Calu3 (cell line): ENCODE results near the gene PCNX1. TPM values are rescaled to one million over a fixed set of nuclear protein-coding genes. Genes with fewer than 3 reads are reported as not detected.

Source experiments
- BruUV-seq: library from RNA; stranded (reverse); fragments of 400-500 nt; replicated peaks from 2 replicates; lab custom pipeline; 2021; lab: Mats Ljungman, UMichigan
- CTCF ChIA-PET: fragments of 300-600 bp; sonication (Branson Sonifier 250); formaldehyde crosslinking; loops from one replicate; lab custom pipeline; 2022; ENCODE audit warnings: antibody characterized with exemption; lab: Charles Lee
- DNase-seq: peaks from one replicate; pipeline ENCODE4 v3.0.0; 2022
- H3K27ac Mint-ChIP-seq: one replicate; pipeline ENCODE4 v1.8.0; 2022; ENCODE audit warnings: mixed read lengths; ENCODE audit not compliant: unreplicated experiment
- H3K27me3 Mint-ChIP-seq: one replicate; pipeline ENCODE4 v1.8.0; 2022; ENCODE audit warnings: mixed read lengths; ENCODE audit not compliant: unreplicated experiment
- H3K36me3 Mint-ChIP-seq: one replicate; pipeline ENCODE4 v1.8.0; 2022; ENCODE audit warnings: mild to moderate bottlenecking, moderate library complexity, mixed read lengths; ENCODE audit not compliant: insufficient read depth, unreplicated experiment
- H3K4me1 Mint-ChIP-seq: one replicate; pipeline ENCODE4 v1.8.0; 2022; ENCODE audit warnings: mild to moderate bottlenecking, low read depth, mixed read lengths; ENCODE audit not compliant: unreplicated experiment
- H3K4me3 Mint-ChIP-seq: one replicate; pipeline ENCODE4 v1.8.0; 2022; ENCODE audit warnings: mild to moderate bottlenecking, low read depth, moderate library complexity, mixed read lengths; ENCODE audit not compliant: unreplicated experiment
- H3K9me3 Mint-ChIP-seq: one replicate; pipeline ENCODE4 v1.8.0; 2022; ENCODE audit warnings: low read depth, mixed read lengths; ENCODE audit not compliant: unreplicated experiment
- intact Hi-C: fragments of 100-400 bp; cut with micrococcal nuclease; formaldehyde crosslinking; loops from one replicate; pipeline ENCODE4 v1.10.0; 2022; ENCODE audit not compliant: unreplicated experiment
- total RNA-seq: library from RNA; stranded (reverse); gene quantifications from 2 replicates; pipeline ENCODE4 v1.2.3, GENCODE V29; 2022
- TF ChIP-seq, protein P1 (sequence below): fragments of 200-600 bp; IDR thresholded peaks from one replicate; pipeline ENCODE4 v1.8.0; 2022; ENCODE audit warnings: antibody characterized with exemption; ENCODE audit not compliant: unreplicated experiment

The PCNX1 gene
- total RNA-seq, 1 experiment from 2014 or later = 34.1 TPM

DNA sequence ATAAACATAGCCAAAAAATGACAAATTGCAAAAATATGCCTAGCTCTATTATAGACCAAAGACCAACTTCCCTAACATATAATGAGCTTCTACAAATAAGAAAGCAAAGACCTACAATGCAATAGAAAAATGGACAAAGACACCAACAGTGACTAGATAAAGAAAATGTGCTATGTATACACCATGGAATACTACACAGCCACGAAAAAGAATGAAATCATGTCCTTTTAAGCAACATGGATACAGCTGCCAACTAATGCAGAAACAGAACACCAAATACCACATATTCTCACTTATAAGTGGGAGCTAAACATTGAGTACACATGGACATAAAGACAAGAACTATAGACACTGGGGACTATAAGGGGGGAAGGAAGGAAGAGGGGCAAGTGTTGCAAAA, 10.9 kb upstream of the PCNX1 start:
- Mint-ChIP-seq H3K27me3 (peaks cover 15% of the 10 kb centered on the region), H3K9me3 (no peaks in the 10 kb centered on the region), H3K27ac (no peak overlapping the region), H3K4me1 (peaks cover 13% of the 10 kb centered on the region), H3K36me3 (no peaks in the 10 kb centered on the region), H3K4me3 (no peak overlapping the region)
- DNase-seq = no peak
- BruUV-seq = no TSS peak
- CTCF ChIA-PET = no interaction called here
- intact Hi-C loops = no loop called here
- TF ChIP-seq, protein P1, sequence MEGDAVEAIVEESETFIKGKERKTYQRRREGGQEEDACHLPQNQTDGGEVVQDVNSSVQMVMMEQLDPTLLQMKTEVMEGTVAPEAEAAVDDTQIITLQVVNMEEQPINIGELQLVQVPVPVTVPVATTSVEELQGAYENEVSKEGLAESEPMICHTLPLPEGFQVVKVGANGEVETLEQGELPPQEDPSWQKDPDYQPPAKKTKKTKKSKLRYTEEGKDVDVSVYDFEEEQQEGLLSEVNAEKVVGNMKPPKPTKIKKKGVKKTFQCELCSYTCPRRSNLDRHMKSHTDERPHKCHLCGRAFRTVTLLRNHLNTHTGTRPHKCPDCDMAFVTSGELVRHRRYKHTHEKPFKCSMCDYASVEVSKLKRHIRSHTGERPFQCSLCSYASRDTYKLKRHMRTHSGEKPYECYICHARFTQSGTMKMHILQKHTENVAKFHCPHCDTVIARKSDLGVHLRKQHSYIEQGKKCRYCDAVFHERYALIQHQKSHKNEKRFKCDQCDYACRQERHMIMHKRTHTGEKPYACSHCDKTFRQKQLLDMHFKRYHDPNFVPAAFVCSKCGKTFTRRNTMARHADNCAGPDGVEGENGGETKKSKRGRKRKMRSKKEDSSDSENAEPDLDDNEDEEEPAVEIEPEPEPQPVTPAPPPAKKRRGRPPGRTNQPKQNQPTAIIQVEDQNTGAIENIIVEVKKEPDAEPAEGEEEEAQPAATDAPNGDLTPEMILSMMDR = no peak

DNA sequence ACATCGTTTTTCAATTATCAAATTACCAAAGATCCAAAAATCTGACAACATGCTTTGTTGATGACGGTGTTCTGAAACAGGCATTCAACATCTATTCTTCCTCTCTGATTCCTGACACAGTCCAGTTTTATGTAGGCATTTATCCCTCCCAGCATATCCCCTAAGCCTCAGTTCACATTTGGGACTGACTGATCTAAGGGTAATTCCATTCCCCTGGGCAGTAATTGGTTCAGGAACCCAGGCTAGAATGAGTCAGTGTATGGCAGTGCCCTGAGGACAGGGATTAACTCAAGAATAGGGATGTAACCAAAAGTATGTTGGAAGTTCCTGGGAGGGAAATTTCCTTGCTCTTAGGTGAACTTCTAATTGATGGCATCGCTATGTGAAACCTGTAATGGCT, 10.3 kb upstream of the PCNX1 start:
- peaks cover 15% of the 10 kb centered on the region for H3K27me3 Mint-ChIP-seq
- H3K4me1 Mint-ChIP-seq = peaks cover 13% of the 10 kb centered on the region
- no peaks in the 10 kb centered on the region for H3K9me3 Mint-ChIP-seq
- CTCF ChIA-PET = no interaction called here
- DNase-seq = no peak
- H3K27ac Mint-ChIP-seq = no peak overlapping the region
- intact Hi-C loops = no loop called here
- no peak overlapping the region for H3K4me3 Mint-ChIP-seq
- TF ChIP-seq, protein P1 = no peak
- no TSS peak for BruUV-seq
- no peaks in the 10 kb centered on the region for H3K36me3 Mint-ChIP-seq

DNA sequence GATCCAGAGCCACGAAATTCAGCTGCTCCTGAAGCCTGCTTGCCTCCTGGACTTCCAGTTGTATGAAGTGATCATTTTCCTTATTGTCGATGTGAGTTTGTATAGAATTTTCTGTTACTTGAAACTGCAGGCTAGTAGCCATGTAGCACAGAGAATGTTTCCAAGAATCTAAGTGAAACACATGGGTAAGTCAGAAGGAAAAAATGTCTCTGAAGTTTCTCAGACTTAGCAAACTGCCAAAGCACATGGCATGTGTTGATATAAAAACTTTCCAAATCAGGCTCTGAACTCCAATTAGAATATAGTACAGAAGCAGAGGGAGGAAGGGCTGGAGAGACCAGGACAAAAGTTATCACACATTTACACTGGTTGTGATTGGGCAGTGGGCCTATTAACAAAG, 9.8 kb upstream of the PCNX1 start:
- Mint-ChIP-seq H3K9me3 (no peaks in the 10 kb centered on the region), H3K4me1 (peaks cover 13% of the 10 kb centered on the region), H3K36me3 (no peaks in the 10 kb centered on the region), H3K27me3 (peaks cover 15% of the 10 kb centered on the region), H3K4me3 (no peak overlapping the region), H3K27ac (no peak overlapping the region)
- DNase-seq = no peak
- no TSS peak for BruUV-seq
- intact Hi-C loops = no loop called here
- TF ChIP-seq, protein P1 = no peak
- CTCF ChIA-PET = no interaction called here

DNA sequence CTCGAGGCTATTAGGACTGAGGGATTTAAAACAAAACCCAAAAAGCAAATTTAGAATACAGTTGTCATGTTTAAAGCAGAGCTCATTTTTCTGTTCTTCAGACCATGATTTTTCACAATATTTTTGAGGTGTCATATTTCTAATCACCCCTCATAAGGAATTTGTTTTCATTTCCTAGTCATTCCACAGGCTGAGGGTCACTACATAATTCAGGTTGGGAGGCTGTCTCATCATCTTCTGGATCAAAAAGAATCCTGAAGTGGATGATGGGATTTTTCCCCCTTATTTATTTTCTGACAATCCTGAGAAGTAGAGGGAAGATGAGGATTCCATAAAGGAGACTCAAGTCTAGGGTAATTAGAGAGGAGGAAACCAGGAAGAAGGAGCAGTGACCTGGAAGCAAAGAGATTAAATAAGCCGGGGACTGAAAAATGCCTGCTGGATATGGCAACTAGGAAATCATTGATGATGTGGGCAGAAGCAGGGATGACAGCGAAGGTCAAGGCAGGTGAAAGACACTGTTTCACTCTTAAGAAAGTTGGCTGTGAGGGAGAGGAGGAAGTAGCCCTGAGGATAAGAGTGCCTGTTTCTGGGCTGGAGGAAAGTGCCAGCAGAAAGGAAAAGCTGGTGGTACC, 9.0 kb upstream of the PCNX1 start:
- Mint-ChIP-seq H3K27me3 (peaks cover 15% of the 10 kb centered on the region), H3K4me1 (peaks cover 13% of the 10 kb centered on the region), H3K4me3 (no peak overlapping the region), H3K27ac (no peak overlapping the region), H3K36me3 (no peaks in the 10 kb centered on the region), H3K9me3 (no peaks in the 10 kb centered on the region)
- TF ChIP-seq, protein P1 = no peak
- intact Hi-C loops = no loop called here
- CTCF ChIA-PET = interaction anchor here (0.6 kb wide), 1 partner anchor 415 kb away, joined by 3 read pairs; no protein-coding TSS in a partner anchor
- DNase-seq = no peak
- no TSS peak for BruUV-seq
